Fibroblast of skin of right biceps (primary cell): ENCODE measurements around the gene PLN.

Experiments used
- DNase-seq: peaks from one replicate; pipeline ENCODE4 v3.0.0-alpha.2; 2013

Gene PLN

DNA sequence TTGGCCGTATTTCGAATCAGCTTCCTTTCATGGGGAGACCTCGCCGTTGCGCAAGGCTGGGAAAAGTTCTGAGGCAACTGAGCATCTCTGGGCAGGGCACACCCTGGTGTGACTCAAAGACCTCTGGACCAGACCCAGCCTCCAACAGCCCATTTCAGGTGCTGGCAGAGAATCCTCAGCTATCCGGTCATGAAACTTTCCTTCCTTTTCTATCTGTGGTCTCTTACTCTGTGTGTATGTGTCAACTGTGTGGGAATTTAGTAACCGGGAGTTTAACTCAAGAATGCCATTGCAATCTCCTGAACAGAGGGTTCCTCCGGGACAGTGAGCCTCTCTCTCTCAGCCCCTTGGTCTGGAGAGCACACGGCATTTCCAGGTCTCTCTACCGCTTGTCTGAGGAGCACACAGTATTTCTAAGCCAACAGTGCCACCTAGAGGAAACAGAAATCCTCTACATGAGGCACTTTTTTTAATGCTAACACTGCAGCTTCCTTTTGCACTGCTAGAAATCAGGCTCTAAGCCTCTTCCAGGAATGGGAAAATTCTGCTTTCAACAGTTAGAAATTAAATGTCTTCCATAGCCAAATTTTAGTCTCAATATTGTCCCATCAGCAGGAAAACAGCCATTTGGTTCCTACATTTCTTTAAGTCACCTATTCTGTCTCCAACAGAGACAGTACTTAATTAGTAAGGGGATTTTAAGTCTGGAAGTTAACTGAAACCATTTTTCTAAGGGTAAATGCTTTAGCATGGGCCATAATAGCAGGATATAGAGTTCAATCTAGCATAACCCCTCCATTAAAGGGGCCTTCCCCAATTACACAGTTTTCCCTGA is 32.7 kb downstream of the PLN start:
- peak; percentile 72 for DNase-seq

- peak; percentile 72 for DNase-seq
Observed at GRCh38 chr6:118581489-118581959, 33.4 kb downstream of the PLN start.

- DNase-seq: no peak
Observed at GRCh38 chr6:118584911-118585310, 36.8 kb downstream of the PLN start.

DNA sequence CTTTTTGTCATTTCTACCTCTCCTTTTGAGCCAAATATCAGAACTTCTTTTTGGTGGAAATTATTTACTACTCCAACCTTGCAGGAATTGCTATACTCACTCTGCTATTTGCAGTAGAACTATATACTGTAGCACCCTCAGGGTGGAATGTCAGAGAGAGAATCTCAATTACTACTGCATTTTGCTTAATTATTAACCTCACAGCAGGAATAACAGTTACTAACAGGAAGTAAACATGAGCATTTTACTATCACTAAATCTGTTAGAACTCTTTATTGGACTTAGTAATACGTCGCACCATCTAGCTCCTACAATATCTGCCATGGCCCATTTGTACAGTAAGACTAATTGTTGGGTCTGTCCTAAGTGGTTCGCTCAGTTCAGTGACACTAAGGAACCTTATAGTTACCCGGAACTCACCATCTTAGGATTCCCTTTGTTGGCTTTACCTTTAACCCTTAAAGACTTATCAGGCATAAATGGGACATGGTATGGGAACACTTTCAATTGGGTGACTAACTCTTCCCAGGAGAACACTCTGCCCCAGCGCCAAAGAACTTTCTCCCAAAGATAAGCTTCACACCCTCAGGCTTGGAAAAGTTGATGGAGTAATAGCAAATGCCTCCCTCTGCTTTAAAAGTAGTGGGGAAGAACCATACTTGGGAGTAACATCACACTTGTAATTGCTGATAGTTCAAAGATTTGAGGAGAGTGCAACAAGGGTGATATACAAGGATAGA is 38.8 kb downstream of the PLN start:
- no peak for DNase-seq

- DNase-seq: peak; percentile 45
Observed at GRCh38 chr6:118588626-118589025, 40.5 kb downstream of the PLN start.

DNA sequence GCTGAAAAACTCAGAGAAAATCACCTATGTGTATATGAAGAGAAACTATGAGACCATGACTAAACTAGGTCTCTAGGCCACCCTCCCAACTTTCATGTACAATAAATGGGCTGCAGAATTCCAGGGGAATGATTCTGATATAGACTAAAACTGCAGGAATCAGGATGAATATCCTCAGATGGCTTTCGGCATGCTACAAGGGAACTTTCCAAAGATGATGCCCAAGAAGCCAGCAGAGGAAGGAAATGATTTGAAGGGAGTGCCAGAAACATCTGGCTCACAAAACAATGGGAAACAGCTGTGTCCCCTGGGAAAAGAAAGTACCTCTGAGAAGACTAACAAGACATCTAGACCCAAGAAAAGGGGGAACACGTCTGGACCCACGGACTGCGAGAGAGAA is 41.1 kb downstream of the PLN start:
- DNase-seq: peak; percentile 28

DNA sequence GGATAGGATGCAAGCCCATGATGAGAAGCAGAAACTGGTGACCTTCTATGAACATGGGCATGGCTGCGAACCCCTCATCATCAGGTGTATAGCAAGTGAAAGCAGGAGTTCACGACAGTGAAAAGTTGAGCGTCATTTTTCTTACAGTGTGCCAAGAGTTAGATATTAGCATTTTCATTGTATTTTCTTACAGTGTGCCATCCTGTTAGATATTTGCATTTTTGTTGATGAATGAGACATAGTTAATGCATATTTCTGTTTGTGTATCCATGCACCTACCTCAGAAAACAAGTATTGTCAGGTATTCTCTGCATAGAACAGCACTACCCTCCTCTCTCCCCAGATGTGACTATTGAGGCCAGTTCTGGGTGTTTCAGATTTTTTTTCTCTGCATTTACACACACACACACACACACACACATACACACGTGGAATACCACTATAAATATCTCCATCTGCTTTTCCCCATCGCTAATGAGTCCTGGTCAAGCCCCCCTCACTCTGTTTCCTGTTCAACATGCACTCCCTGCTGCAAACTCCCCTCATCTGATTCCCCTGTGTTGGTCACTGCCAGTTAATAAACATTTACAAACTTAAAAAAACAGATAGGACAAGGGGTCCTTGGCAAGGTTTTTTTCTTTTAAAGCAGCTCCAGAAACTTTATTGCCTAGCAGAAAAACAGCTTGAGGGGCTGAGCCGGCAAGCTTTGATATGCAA is 41.7 kb downstream of the PLN start:
- DNase-seq: peak; percentile 8

DNA sequence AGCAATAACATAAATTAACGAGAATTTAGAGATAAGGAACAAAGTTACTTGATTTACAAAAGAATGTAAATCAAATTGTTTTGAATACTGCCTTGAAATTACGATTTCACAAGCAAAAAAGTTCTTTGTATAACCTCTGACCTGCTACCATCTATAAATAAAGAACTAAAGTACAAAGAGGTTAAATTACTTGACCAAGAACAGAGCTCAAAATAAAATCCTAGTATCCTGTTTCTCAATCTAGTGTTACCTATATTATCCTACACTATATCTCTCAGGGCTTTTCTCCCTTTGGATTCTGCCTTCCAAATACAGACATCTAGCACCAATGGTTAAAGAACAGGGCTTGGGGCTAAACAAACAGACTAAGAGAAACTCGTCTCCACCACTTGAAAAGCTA is 43.8 kb downstream of the PLN start:
- DNase-seq: no peak

DNA sequence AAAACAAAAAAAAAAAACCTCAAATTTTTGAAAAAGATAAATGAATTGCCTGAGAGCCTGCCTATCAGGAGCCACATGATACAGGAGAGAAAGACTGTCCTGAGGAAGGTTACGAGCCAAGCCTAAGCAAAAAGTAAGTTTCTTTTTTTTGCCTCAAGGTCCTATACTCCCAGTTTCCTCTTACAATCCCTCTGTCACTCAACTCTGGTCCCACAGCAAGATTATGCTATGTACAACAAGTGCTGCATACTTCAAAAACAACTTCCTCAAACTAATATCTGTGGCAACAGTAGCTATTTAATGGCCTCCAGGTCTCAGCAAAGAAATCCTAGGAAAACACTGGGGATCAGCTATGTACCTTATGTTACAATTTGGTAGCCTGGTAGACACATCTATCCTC is 46.8 kb downstream of the PLN start:
- no peak for DNase-seq

DNA sequence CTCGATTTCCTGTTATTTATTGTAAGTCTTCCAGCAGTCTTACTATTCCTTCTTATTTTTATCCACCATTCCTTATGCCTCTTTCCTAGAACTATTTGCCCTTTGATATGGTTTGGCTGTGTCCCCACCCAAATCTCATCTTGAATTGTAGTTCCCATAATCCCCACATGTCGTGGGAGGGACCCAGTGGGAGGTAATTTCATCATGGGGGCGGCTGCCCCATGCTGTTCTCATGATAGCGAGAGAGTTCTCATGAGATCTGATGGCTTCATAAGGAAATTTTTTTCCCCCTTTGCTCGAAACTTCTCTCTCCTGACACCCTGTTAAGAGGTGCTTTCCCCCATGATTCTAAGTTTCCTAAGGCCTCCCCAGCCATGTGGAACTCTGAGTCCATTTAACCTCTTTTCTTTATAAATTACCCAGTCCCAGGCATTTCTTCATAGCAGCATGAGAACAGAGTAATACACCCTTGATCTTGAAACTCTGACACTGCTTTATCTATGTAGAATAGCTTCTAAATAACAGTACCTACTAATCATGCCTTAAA is 48.8 kb downstream of the PLN start:
- no peak for DNase-seq

DNA sequence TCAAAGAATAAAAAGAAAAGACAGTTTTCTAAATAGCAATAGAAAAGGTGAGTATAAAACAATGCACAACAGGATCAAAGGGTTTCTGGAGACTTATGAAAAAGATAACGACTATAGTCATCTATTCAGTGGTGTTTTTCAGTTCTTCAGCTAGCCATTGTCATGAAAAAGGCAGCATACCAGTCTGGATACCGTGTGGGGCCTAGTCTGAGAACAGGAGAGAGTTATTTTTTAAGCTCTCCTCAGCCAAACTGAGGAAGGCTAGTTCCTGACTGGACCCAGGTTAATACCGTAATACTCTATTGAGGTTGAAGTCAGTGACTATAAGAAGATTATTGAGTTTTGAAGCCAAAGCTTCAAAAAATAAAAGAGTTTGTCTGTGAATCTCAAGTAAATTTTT is 49.5 kb downstream of the PLN start:
- no peak for DNase-seq

DNA sequence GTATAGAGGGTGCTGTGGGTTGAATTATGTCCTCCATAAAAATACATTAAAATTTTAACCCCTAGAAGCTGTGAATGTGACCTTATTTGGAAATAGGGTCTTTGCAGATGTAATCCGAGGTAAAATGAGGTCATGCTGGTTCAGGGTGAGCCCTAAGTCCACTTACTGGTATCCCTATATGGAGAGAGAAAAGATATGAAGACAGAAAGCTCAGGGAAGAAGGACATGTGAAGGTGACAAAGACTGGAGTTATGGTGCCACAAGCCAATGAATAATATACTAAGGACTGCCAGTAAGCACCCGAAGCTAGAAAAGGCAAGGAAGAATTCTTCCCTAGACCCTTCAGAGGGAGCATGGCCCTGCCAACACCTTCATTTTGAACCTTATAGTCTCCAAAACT is 50.2 kb downstream of the PLN start:
- DNase-seq: no peak

DNA sequence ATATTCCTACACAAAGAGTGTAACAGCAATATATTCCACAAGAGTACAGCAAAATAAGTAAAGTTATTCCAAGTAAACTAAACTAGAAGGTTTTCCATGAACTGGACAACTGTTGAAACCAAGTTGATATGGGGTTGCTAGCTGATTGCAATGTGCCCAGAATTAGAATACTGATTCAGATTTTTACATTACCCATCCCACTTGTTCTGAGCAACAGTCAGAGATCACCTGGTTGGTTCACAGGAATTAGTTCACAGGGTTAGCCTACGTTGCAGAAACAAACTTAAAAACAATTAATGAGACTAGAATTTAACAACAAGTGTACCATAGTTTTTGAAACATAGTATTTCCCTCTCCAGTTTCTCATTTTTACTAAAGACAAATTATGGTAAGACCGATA is 54.2 kb downstream of the PLN start:
- no peak for DNase-seq

DNA sequence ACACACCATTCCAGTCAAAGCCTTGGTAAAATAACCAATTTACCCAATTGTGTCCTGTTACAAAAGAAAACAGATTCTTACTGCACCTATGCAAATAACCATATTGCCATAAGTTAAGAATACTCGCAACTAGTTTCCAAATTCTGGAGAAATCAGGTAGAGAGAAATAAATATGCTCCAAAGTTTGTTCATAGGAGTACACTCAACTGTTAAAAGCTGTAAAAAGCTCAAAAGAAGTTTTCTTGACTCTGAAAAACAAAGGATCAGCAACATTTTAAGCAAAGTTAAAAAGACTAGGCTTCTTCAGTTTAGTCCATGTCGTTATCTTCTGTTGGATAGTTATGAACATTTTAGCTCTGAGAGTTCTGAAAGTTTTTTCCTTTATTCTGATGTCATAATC is 55.3 kb downstream of the PLN start:
- no peak for DNase-seq

- DNase-seq: no peak
Observed at GRCh38 chr6:118606268-118606667, 58.2 kb downstream of the PLN start.

- DNase-seq: no peak
Observed at GRCh38 chr6:118606858-118607257, 58.8 kb downstream of the PLN start.
